H1 (cell line): ENCODE results near the gene LAMP1. TPM values are rescaled to one million over a fixed set of nuclear protein-coding genes. Genes with fewer than 3 reads are reported as not detected.

Experiments
- CTCF ChIA-PET: fragments of 300-600 bp; sonication (Branson Sonifier 250); formaldehyde crosslinking; loops from one replicate; lab custom pipeline; 2021; ENCODE audit not compliant: partially characterized antibody; lab: Charles Lee
- POLR2A ChIA-PET: fragments of 300-600 bp; sonication (Branson Sonifier 250); formaldehyde crosslinking; loops from one replicate; lab custom pipeline; 2021; ENCODE audit warnings: inconsistent platforms; ENCODE audit not compliant: partially characterized antibody; lab: Charles Lee
- DNase-seq, 2 experiments: peaks; one replicate each; pipeline versions ENCODE4 v3.0.0 to v3.0.0-alpha.2; 2010 to 2022; ENCODE audit warnings: low spot score in 2 of 2, low read depth in 1 of 2, mixed read lengths in 1 of 2
- FAIRE-seq: peaks from 2 replicates; lab custom pipeline; 2011; peaks lifted over from hg19 to GRCh38; lab: Jason Lieb, UNC
- H2AFZ ChIP-seq: 2 replicates; pipeline ENCODE4 v1.8.1; 2012; ENCODE audit warnings: low read length, inconsistent platforms
- H2AK5ac ChIP-seq: 2 replicates; pipeline ENCODE4 v1.6.1; 2013; ENCODE audit warnings: low read depth, low read length
- H2BK120ac ChIP-seq: replicated peaks from 2 replicates; pipeline ENCODE3; 2013; ENCODE audit warnings: low read depth, low read length, inconsistent platforms
- H2BK12ac ChIP-seq: 2 replicates; pipeline ENCODE4 v1.6.1; 2013; ENCODE audit warnings: low read depth, low read length
- H2BK15ac ChIP-seq: 2 replicates; pipeline ENCODE4 v1.6.1; 2013; ENCODE audit warnings: low read length
- H2BK20ac ChIP-seq: 2 replicates; pipeline ENCODE4 v1.6.1; 2013; ENCODE audit warnings: low read length
- H2BK5ac ChIP-seq: 2 replicates; pipeline ENCODE4 v1.6.1; 2013; ENCODE audit warnings: low read depth, low read length
- H3K14ac ChIP-seq: 2 replicates; pipeline ENCODE4 v1.6.1; 2013; ENCODE audit warnings: inconsistent platforms; ENCODE audit not compliant: insufficient read length
- H3K18ac ChIP-seq: 2 replicates; pipeline ENCODE4 v1.6.1; 2013; ENCODE audit warnings: low read length; ENCODE audit errors: extremely low read depth
- H3K23ac ChIP-seq: 2 replicates; pipeline ENCODE4 v1.6.1; 2013; ENCODE audit warnings: inconsistent platforms; ENCODE audit not compliant: insufficient read length
- H3K23me2 ChIP-seq: 2 replicates; pipeline ENCODE4 v1.6.1; 2013; ENCODE audit warnings: low read depth, low read length
- H3K27ac ChIP-seq: 2 replicates; pipeline ENCODE4 v1.6.1; 2011; ENCODE audit warnings: low read depth, low read length, inconsistent platforms
- H3K27me3 ChIP-seq, 4 experiments: replicated peaks in 1 of 4; 1 replicate in 1 of 4; 2 replicates in 3 of 4; pipeline versions ENCODE4 v1.6.1 to v1.8.1; 2011 to 2013; ENCODE audit warnings: low read length in 3 of 4, mild to moderate bottlenecking in 3 of 4, inconsistent platforms in 2 of 4, mixed read lengths in 2 of 4, moderate library complexity in 1 of 4; ENCODE audit not compliant: control insufficient read depth in 3 of 4, insufficient read depth in 3 of 4; ENCODE audit errors: extremely low read depth in 1 of 4
- H3K36me3 ChIP-seq, 4 experiments: 2 replicates each; pipeline versions ENCODE4 v1.6.1 to v1.8.1; 2011 to 2013; ENCODE audit warnings: mild to moderate bottlenecking in 4 of 4, low read length in 3 of 4, moderate library complexity in 2 of 4, control low read depth in 1 of 4, inconsistent platforms in 1 of 4; ENCODE audit not compliant: insufficient read depth in 4 of 4, control insufficient read depth in 2 of 4
- H3K4ac ChIP-seq: replicated peaks from 2 replicates; pipeline ENCODE3; 2013; ENCODE audit warnings: low read length, low read depth, mixed read lengths, inconsistent platforms; ENCODE audit not compliant: insufficient read length
- H3K4me1 ChIP-seq, 4 experiments: replicated peaks in 1 of 4; 1 replicate in 1 of 4; 2 replicates in 3 of 4; pipeline versions ENCODE4 v1.6.1 to v1.8.1; 2011 to 2013; ENCODE audit warnings: low read length in 3 of 4, inconsistent platforms in 2 of 4, mixed read lengths in 1 of 4; ENCODE audit not compliant: insufficient read depth in 4 of 4, control insufficient read depth in 3 of 4
- H3K4me2 ChIP-seq, 2 experiments: 2 replicates each; pipeline versions ENCODE4 v1.6.1 to v1.8.1; 2011 to 2013; ENCODE audit warnings: low read depth in 2 of 2, low read length in 2 of 2, control low read depth in 1 of 2, inconsistent platforms in 1 of 2, mild to moderate bottlenecking in 1 of 2; ENCODE audit not compliant: insufficient read depth in 1 of 2
- H3K4me3 ChIP-seq, 4 experiments: fragments of 200-600, 300-600 bp in 1 of 4; sonication (generic), shearing (Covaris generic), sonication (Bioruptor Twin) in 1 of 4; 2 replicates each; pipeline versions ENCODE4 v1.5.1 to v1.8.1; 2011 to 2016; ENCODE audit warnings: low read length in 4 of 4, low read depth in 3 of 4, control low read depth in 2 of 4, inconsistent platforms in 2 of 4, mild to moderate bottlenecking in 2 of 4, mixed read lengths in 1 of 4, moderate library complexity in 1 of 4; ENCODE audit not compliant: insufficient read depth in 2 of 4; ENCODE audit errors: extremely low read depth in 1 of 4
- H3K56ac ChIP-seq: replicated peaks from 2 replicates; pipeline ENCODE3; 2013; ENCODE audit warnings: low read depth, mild to moderate bottlenecking, mixed read lengths, low read length, inconsistent platforms; ENCODE audit not compliant: insufficient read length
- H3K79me1 ChIP-seq: 2 replicates; pipeline ENCODE4 v1.6.1; 2013; ENCODE audit warnings: low read depth, low read length, control low read depth
- H3K79me2 ChIP-seq, 2 experiments: 2 replicates each; pipeline versions ENCODE4 v1.6.1 to v1.8.1; 2012 to 2013; ENCODE audit warnings: low read length in 2 of 2, mild to moderate bottlenecking in 2 of 2, inconsistent platforms in 1 of 2; ENCODE audit not compliant: insufficient read depth in 2 of 2, control insufficient read depth in 1 of 2
- H3K9ac ChIP-seq, 4 experiments: replicated peaks in 1 of 4; 1 replicate in 1 of 4; 2 replicates in 3 of 4; pipeline versions ENCODE4 v1.6.1 to v1.8.1; 2011 to 2013; ENCODE audit warnings: low read depth in 3 of 4, low read length in 3 of 4, control low read depth in 2 of 4, mild to moderate bottlenecking in 2 of 4, moderate library complexity in 2 of 4, inconsistent platforms in 1 of 4; ENCODE audit errors: extremely low read depth in 1 of 4
- H3K9me3 ChIP-seq, 2 experiments: 2 replicates each; pipeline versions ENCODE4 v1.6.1 to v1.8.1; 2012 to 2013; ENCODE audit warnings: mild to moderate bottlenecking in 2 of 2, moderate library complexity in 2 of 2, control low read depth in 1 of 2, inconsistent platforms in 1 of 2, low read depth in 1 of 2, low read length in 1 of 2, mixed read lengths in 1 of 2; ENCODE audit not compliant: insufficient read depth in 2 of 2
- H4K20me1 ChIP-seq, 2 experiments: replicated peaks in 1 of 2; 2 replicates each; pipeline versions ENCODE3 to v1.8.1; 2011 to 2013; ENCODE audit warnings: inconsistent platforms in 2 of 2, low read length in 2 of 2, mild to moderate bottlenecking in 1 of 2; ENCODE audit not compliant: insufficient read depth in 2 of 2, control insufficient read depth in 1 of 2
- H4K5ac ChIP-seq: 2 replicates; pipeline ENCODE4 v1.6.1; 2013; ENCODE audit warnings: low read length, low read depth, mixed read lengths, inconsistent platforms; ENCODE audit not compliant: insufficient read length
- H4K8ac ChIP-seq: 2 replicates; pipeline ENCODE4 v1.8.0; 2013; ENCODE audit warnings: mild to moderate bottlenecking, moderate library complexity, low read length, inconsistent platforms; ENCODE audit not compliant: insufficient read depth; ENCODE audit errors: extremely low read depth
- H4K91ac ChIP-seq: replicated peaks from 2 replicates; pipeline ENCODE3; 2013; ENCODE audit warnings: low read length, mixed read lengths, inconsistent platforms; ENCODE audit not compliant: insufficient read length
- ATF3 ChIP-seq: IDR thresholded peaks from 2 replicates; pipeline ENCODE4 v1.6.1; 2011; ENCODE audit warnings: low read depth, mild to moderate bottlenecking, low read length; ENCODE audit not compliant: insufficient read depth
- BACH1 ChIP-seq: IDR thresholded peaks from 2 replicates; pipeline ENCODE4 v1.6.1; 2012; ENCODE audit warnings: low read length, improper control_type of control experiment
- CHD1 ChIP-seq: IDR thresholded peaks from 2 replicates; pipeline ENCODE4 v1.6.1; 2012; ENCODE audit warnings: low read depth, low read length, improper control_type of control experiment
- EGR1 ChIP-seq: IDR thresholded peaks from 2 replicates; pipeline ENCODE4 v1.6.1; 2011; ENCODE audit warnings: low read depth, low read length, borderline replicate concordance
- HDAC2 ChIP-seq, 2 experiments: fragments of 300-600 bp in 1 of 2; sonication (generic) in 1 of 2; IDR thresholded peaks; 2 replicates each; pipeline ENCODE4 v1.6.1; 2011 to 2012; ENCODE audit warnings: low read depth in 2 of 2, low read length in 2 of 2, mild to moderate bottlenecking in 2 of 2, moderate library complexity in 2 of 2, borderline replicate concordance in 1 of 2, inconsistent platforms in 1 of 2
- PHF8 ChIP-seq: fragments of 200-600 bp; sonication (generic); conservative IDR thresholded peaks from 2 replicates; pipeline ENCODE4 v1.7.1; 2012; ENCODE audit warnings: low read depth, mild to moderate bottlenecking, inconsistent platforms, low read length, moderate library complexity
- RBBP5 ChIP-seq: IDR thresholded peaks from 2 replicates; pipeline ENCODE4 v1.7.1; 2012; ENCODE audit warnings: low read depth, mild to moderate bottlenecking, inconsistent platforms, low read length, moderate library complexity, borderline replicate concordance
- RNF2 ChIP-seq: fragments of 200-900, 300-1000 bp; sonication (generic); IDR thresholded peaks from 2 replicates; pipeline ENCODE4 v1.7.1; 2016; ENCODE audit warnings: borderline replicate concordance, low read depth, mild to moderate bottlenecking, antibody characterized with exemption, low read length; ENCODE audit not compliant: poor library complexity, severe bottlenecking; ENCODE audit errors: missing control alignments
- SAP30 ChIP-seq: fragments of 300-600 bp; sonication (generic); IDR thresholded peaks from 2 replicates; pipeline ENCODE4 v1.7.1; 2012; ENCODE audit warnings: low read length, moderate library complexity, mild to moderate bottlenecking, inconsistent platforms; ENCODE audit not compliant: insufficient read depth, insufficient replicate concordance
- TAF1 ChIP-seq: IDR thresholded peaks from 2 replicates; pipeline ENCODE4 v1.6.1; 2011; ENCODE audit warnings: mild to moderate bottlenecking, low read depth, low read length
- TAF7 ChIP-seq: optimal IDR thresholded peaks from 2 replicates; pipeline ENCODE3; 2011; ENCODE audit warnings: low read depth, mild to moderate bottlenecking, inconsistent platforms, low read length, moderate library complexity, borderline replicate concordance
- WGBS, 2 experiments: shearing (Covaris generic) in 1 of 2; methylation state at CpG; one replicate each; pipeline versions ENCODE4 v1.1.6 to v1.1.7; 2013 to 2015; ENCODE audit warnings: low lambda C conversion rate in 2 of 2, mixed read lengths in 2 of 2, inconsistent platforms in 1 of 2, low coverage in 1 of 2, missing lambda C conversion rate in 1 of 2; ENCODE audit not compliant: insufficient replicate concordance in 2 of 2, insufficient coverage in 1 of 2, insufficient read length in 1 of 2; ENCODE audit errors: extremely low coverage in 1 of 2, missing lambda C conversion rate in 1 of 2; 5-methylcytosine and 5-hydroxymethylcytosine counted together
- polyA plus RNA-seq, 7 experiments: library from polyadenylated mRNA; depleted of rRNA in 3 of 7; stranded (reverse) in 5 of 7; unstranded in 2 of 7; fragments of >200 nt in 5 of 7; fragments of 200-250 nt in 2 of 7; gene quantifications; 1 replicate in 5 of 7; 2 replicates in 1 of 7; 4 replicates in 1 of 7; pipeline versions ENCODE4 v1.2.1 to v1.2.3, GENCODE V29; 2011 to 2013; ENCODE audit warnings: missing spikeins in 2 of 7, mixed read lengths in 2 of 7
- total RNA-seq: library from RNA; stranded (reverse); fragmentation: NEBNext Ultra II Directional; extraction: Animal tissue kit (Norgen Biotek cat#: 25700); gene quantifications from 2 replicates; pipeline ENCODE4 v1.2.1, GENCODE V29; 2021

The LAMP1 gene
- total and polyA plus RNA-seq, 2 of the 8 experiments (the other 6 are each of a cell fraction or from before 2014, with no cell fraction given): 97.6 to 140 TPM

GRCh38 chr13:113258321-113259054 is 38.6 kb upstream of the LAMP1 start:
- Histone ChIP-seq H2BK20ac (no peak overlapping the region), H3K36me3 (peaks cover 17 to 73% (median 52%) of the 10 kb centered on the region in 4 experiments), H3K23ac (no peak overlapping the region), H3K14ac (no peak overlapping the region), H2BK5ac (no peak overlapping the region), H4K5ac (no peak overlapping the region), H3K4ac (no peak overlapping the region), H2BK15ac (no peak overlapping the region), H3K23me2 (no peaks in the 10 kb centered on the region), H2BK120ac (no peak overlapping the region), H3K27me3 (no peaks in the 10 kb centered on the region), H3K9ac (no peak overlapping the region), H3K56ac (no peak overlapping the region), H4K20me1 (peaks cover 2 to 4% of the 10 kb centered on the region in 2 experiments), H3K4me3 (no peak overlapping the region), H3K79me1 (no peaks in the 10 kb centered on the region; the same call in 1 of the 2 replicates), H2BK12ac (no peak overlapping the region), H3K4me1 (no peaks in the 10 kb centered on the region), H3K9me3 (no peaks in the 10 kb centered on the region), H2AFZ (no peak overlapping the region), H3K18ac (no peak overlapping the region), H3K27ac (no peak overlapping the region), H3K4me2 (no peak overlapping the region), H4K91ac (no peak overlapping the region), H2AK5ac (no peak overlapping the region), H3K79me2 (no peaks in the 10 kb centered on the region), H4K8ac (no peak overlapping the region)
- ChIA-PET POLR2A (interaction anchor here (1.1 to 1.4 kb wide), 2 partner anchors 9 to 27 kb away, joined by 3 to 6 read pairs; no protein-coding TSS in a partner anchor), CTCF (interaction anchor here (1.4 to 1.7 kb wide), 3 partner anchors 10 to 17 kb away, joined by 3 to 5 read pairs (median 5); no protein-coding TSS in a partner anchor)
- WGBS, 2 experiments: 93% methylated on average over 5 of the region's 5 CpGs; no CpG with 5 or more reads in 1 of the 2 experiments
- DNase-seq (no peak), FAIRE-seq (no peak)
- TF ChIP-seq RBBP5: no peak
- TF ChIP-seq EGR1: no peak
- no peak for TF ChIP-seq ATF3
- TF ChIP-seq BACH1: no peak
- no peak for TF ChIP-seq HDAC2 (IDR thresholded peaks at IDR 0.05; ENCODE audit: borderline replicate concordance in 1 of 2, low read depth in 2 of 2, low read length in 2 of 2)
- no peak for TF ChIP-seq TAF1
- no peak for TF ChIP-seq PHF8
- no peak for TF ChIP-seq SAP30
- no peak for TF ChIP-seq TAF7
- no peak for TF ChIP-seq RNF2
- no peak for TF ChIP-seq CHD1
